ENCODE measurements around the gene EWSR1.

DNA sequence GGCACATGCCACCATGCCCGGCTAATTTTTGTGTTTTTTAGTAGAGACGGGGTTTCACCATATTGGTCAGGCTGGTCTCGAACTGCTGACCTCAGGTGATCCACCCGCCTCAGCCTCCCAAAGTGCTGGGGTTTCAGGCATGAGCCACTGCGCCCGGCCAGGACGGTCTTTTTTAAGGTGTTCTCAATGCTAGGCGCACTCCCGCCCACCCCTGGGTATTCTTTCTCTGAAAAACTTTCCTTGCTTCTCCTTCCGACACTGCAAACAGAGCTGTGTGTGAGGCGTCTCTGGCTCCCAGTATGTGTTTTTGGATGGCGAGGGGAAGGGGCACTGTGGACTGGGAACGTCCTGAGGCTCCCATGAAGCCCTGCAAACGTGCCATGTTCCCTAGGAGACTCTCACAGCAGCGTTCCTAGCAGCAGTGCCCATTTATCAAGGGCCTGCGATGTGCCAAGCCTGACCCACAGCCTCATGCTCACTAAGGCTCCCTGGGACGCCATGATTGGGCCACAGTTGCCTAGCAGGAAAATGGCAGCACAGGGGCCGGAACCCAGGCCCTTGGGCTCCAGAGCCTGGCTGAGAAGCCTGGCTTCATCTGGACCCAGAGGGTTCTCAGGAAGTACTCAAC, 49.9 kb downstream of the EWSR1 start:
- TF ChIP-seq POLR2A (IDR thresholded peaks at IDR 0.05) = no peak
- TF ChIP-seq, protein P1, sequence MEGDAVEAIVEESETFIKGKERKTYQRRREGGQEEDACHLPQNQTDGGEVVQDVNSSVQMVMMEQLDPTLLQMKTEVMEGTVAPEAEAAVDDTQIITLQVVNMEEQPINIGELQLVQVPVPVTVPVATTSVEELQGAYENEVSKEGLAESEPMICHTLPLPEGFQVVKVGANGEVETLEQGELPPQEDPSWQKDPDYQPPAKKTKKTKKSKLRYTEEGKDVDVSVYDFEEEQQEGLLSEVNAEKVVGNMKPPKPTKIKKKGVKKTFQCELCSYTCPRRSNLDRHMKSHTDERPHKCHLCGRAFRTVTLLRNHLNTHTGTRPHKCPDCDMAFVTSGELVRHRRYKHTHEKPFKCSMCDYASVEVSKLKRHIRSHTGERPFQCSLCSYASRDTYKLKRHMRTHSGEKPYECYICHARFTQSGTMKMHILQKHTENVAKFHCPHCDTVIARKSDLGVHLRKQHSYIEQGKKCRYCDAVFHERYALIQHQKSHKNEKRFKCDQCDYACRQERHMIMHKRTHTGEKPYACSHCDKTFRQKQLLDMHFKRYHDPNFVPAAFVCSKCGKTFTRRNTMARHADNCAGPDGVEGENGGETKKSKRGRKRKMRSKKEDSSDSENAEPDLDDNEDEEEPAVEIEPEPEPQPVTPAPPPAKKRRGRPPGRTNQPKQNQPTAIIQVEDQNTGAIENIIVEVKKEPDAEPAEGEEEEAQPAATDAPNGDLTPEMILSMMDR (IDR thresholded peaks at IDR 0.05) = no peak
- TF ChIP-seq POLR2AphosphoS5 (IDR thresholded peaks at IDR 0.05) = no peak
